ENCODE data around the gene IDH3A.

DNA sequence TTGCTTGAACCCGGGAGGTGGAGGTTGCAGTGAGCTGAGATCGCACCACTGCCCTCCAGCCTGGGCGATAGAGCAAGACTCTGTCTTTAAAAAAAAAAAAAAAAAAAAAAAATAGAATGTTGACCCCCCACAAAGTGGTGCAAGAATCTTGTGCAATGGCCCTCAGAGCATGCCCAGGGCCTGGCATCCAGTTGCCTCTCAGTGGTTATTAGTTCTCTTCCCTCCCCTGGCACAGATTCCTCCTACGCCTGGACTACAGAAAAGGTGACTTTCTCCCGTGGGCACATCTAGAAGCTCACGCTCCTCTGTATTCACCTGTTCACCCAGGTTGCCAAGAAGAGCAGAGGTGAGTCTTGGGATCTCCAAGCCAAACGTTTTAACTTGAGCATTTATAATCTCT lies 48.5 kb downstream of the IDH3A start:
- TF ChIP-seq CTCF (IDR thresholded peaks at IDR 0.05) (no peak), POLR2AphosphoS5 (IDR thresholded peaks at IDR 0.05) (no peak), POLR2A (IDR thresholded peaks at IDR 0.05) (no peak)
